ENCODE results near the gene TMEM250. TPM values are rescaled to one million over a fixed set of nuclear protein-coding genes. Genes with fewer than 3 reads are reported as not detected.

The TMEM250 gene
- total RNA-seq: 10 to 100 TPM; 23.1 to 23.5 TPM

- Mint-ChIP-seq H3K27me3 (ENCODE audit: low read depth) (no peaks in the 10 kb centered on the region), H3K4me3 (peak within 1 kb of the TSS; percentile 85 to 89), H3K4me1 (ENCODE audit: low read depth) (peaks cover 21% of the 10 kb centered on the region), H3K9me3 (no peaks in the 10 kb centered on the region), H3K27ac (peak within 1 kb of the TSS; percentile 50), H3K36me3 (ENCODE audit: insufficient read depth in 2 of 2) (peaks cover 0 to 4% of the 10 kb centered on the region in 2 donors)
- ATAC-seq (replicated peaks in 1 of 2): peak; percentile 89 to 91
- peak; percentile 98 for DNase-seq
Observed at GRCh38 chr9:136118320-136119060, at the start of gene TMEM250. TSS of gene TMEM250 (minus strand) at chr9:136118875. CDS start at chr9:136116900, 1,975 bp downstream.

GRCh38 chr9:136163248-136163850 lies 44.7 kb upstream of the TMEM250 start:
- DNase-seq (no peak), ATAC-seq (replicated peaks in 1 of 2) (no peak)
- peaks cover 0 to 1% of the 10 kb centered on the region in 2 donors for H3K9me3 Mint-ChIP-seq
- no peak overlapping the region for H3K27ac Mint-ChIP-seq
- peaks cover 0 to 1% of the 10 kb centered on the region in 2 donors for H3K36me3 Mint-ChIP-seq (ENCODE audit: insufficient read depth in 2 of 2)
- H3K4me3 Mint-ChIP-seq: no peak overlapping the region
- H3K27me3 Mint-ChIP-seq (ENCODE audit: low read depth): no peaks in the 10 kb centered on the region
- H3K4me1 Mint-ChIP-seq (ENCODE audit: low read depth): no peaks in the 10 kb centered on the region

GRCh38 chr9:136160995-136161610 lies 42.4 kb upstream of the TMEM250 start:
- H3K9me3 Mint-ChIP-seq: peaks cover 0 to 1% of the 10 kb centered on the region in 2 donors
- H3K27me3 Mint-ChIP-seq (ENCODE audit: low read depth): no peaks in the 10 kb centered on the region
- H3K4me3 Mint-ChIP-seq: no peak overlapping the region
- no peak overlapping the region for H3K27ac Mint-ChIP-seq
- ATAC-seq (replicated peaks in 1 of 2) (no peak), DNase-seq (no peak)
- H3K36me3 Mint-ChIP-seq (ENCODE audit: insufficient read depth in 2 of 2): peaks cover 0 to 1% of the 10 kb centered on the region in 2 donors
- H3K4me1 Mint-ChIP-seq (ENCODE audit: low read depth): no peaks in the 10 kb centered on the region

- peaks cover 0 to 1% of the 10 kb centered on the region in 2 donors for H3K36me3 Mint-ChIP-seq (ENCODE audit: insufficient read depth in 2 of 2)
- no peak for ATAC-seq (replicated peaks in 1 of 2)
- H3K27ac Mint-ChIP-seq: no peak overlapping the region
- DNase-seq: no peak
- H3K4me3 Mint-ChIP-seq: no peak overlapping the region
- H3K27me3 Mint-ChIP-seq (ENCODE audit: low read depth): no peaks in the 10 kb centered on the region
- H3K4me1 Mint-ChIP-seq (ENCODE audit: low read depth): no peaks in the 10 kb centered on the region
- H3K9me3 Mint-ChIP-seq: peaks cover 0 to 1% of the 10 kb centered on the region in 2 donors
Observed at GRCh38 chr9:136160381-136160841, 41.7 kb upstream of the TMEM250 start.

GRCh38 chr9:136159851-136160250 lies 41.2 kb upstream of the TMEM250 start:
- DNase-seq: no peak
- H3K4me3 Mint-ChIP-seq: no peak overlapping the region
- no peak overlapping the region for H3K27ac Mint-ChIP-seq
- H3K27me3 Mint-ChIP-seq (ENCODE audit: low read depth): no peaks in the 10 kb centered on the region
- ATAC-seq (replicated peaks in 1 of 2): no peak
- H3K4me1 Mint-ChIP-seq (ENCODE audit: low read depth): no peaks in the 10 kb centered on the region
- H3K36me3 Mint-ChIP-seq (ENCODE audit: insufficient read depth in 2 of 2): peaks cover 0 to 1% of the 10 kb centered on the region in 2 donors
- H3K9me3 Mint-ChIP-seq: peaks cover 0 to 1% of the 10 kb centered on the region in 2 donors

GRCh38 chr9:136157477-136158265 lies 39.0 kb upstream of the TMEM250 start:
- Mint-ChIP-seq H3K36me3 (ENCODE audit: insufficient read depth in 2 of 2) (no peaks in the 10 kb centered on the region), H3K27me3 (ENCODE audit: low read depth) (no peaks in the 10 kb centered on the region), H3K27ac (no peak overlapping the region), H3K4me3 (no peak overlapping the region), H3K9me3 (no peaks in the 10 kb centered on the region), H3K4me1 (ENCODE audit: low read depth) (no peaks in the 10 kb centered on the region)
- DNase-seq (no peak), ATAC-seq (replicated peaks in 1 of 2) (no peak)

GRCh38 chr9:136156209-136157120 lies 37.8 kb upstream of the TMEM250 start:
- Mint-ChIP-seq H3K27me3 (ENCODE audit: low read depth) (no peaks in the 10 kb centered on the region), H3K4me3 (no peak overlapping the region), H3K27ac (no peak overlapping the region), H3K4me1 (ENCODE audit: low read depth) (no peaks in the 10 kb centered on the region), H3K9me3 (no peaks in the 10 kb centered on the region), H3K36me3 (ENCODE audit: insufficient read depth in 2 of 2) (no peaks in the 10 kb centered on the region)
- ATAC-seq (replicated peaks in 1 of 2) (no peak), DNase-seq (no peak)

GRCh38 chr9:136155576-136155975 lies 36.9 kb upstream of the TMEM250 start:
- H3K36me3 Mint-ChIP-seq (ENCODE audit: insufficient read depth in 2 of 2): no peaks in the 10 kb centered on the region
- no peak for ATAC-seq (replicated peaks in 1 of 2)

GRCh38 chr9:136154943-136155342 lies 36.3 kb upstream of the TMEM250 start:
- DNase-seq: no peak
- H3K9me3 Mint-ChIP-seq: no peaks in the 10 kb centered on the region
- H3K36me3 Mint-ChIP-seq (ENCODE audit: insufficient read depth in 2 of 2): no peaks in the 10 kb centered on the region
- no peak overlapping the region for H3K4me3 Mint-ChIP-seq
- H3K27ac Mint-ChIP-seq: no peak overlapping the region
- no peaks in the 10 kb centered on the region for H3K27me3 Mint-ChIP-seq (ENCODE audit: low read depth)
- H3K4me1 Mint-ChIP-seq (ENCODE audit: low read depth): no peaks in the 10 kb centered on the region
- ATAC-seq (replicated peaks in 1 of 2): no peak

More at GRCh38 chr9:136155576-136155975, 36.9 kb upstream of the TMEM250 start:
- H3K27ac Mint-ChIP-seq: no peak overlapping the region
- no peaks in the 10 kb centered on the region for H3K9me3 Mint-ChIP-seq
- DNase-seq: no peak
- no peaks in the 10 kb centered on the region for H3K4me1 Mint-ChIP-seq (ENCODE audit: low read depth)
- H3K27me3 Mint-ChIP-seq (ENCODE audit: low read depth): no peaks in the 10 kb centered on the region
- H3K4me3 Mint-ChIP-seq: no peak overlapping the region

GRCh38 chr9:136153381-136154065 lies 34.8 kb upstream of the TMEM250 start:
- no peak for ATAC-seq (replicated peaks in 1 of 2)
- Mint-ChIP-seq H3K4me1 (ENCODE audit: low read depth) (no peaks in the 10 kb centered on the region), H3K4me3 (no peak overlapping the region)

GRCh38 chr9:136152931-136153330 lies 34.3 kb upstream of the TMEM250 start:
- Mint-ChIP-seq H3K4me1 (ENCODE audit: low read depth) (no peaks in the 10 kb centered on the region), H3K4me3 (no peak overlapping the region), H3K27me3 (ENCODE audit: low read depth) (no peaks in the 10 kb centered on the region), H3K9me3 (no peaks in the 10 kb centered on the region), H3K27ac (no peak overlapping the region), H3K36me3 (ENCODE audit: insufficient read depth in 2 of 2) (no peaks in the 10 kb centered on the region)
- ATAC-seq (replicated peaks in 1 of 2) (no peak), DNase-seq (no peak)

More at GRCh38 chr9:136153381-136154065, 34.8 kb upstream of the TMEM250 start:
- Mint-ChIP-seq H3K27me3 (ENCODE audit: low read depth) (no peaks in the 10 kb centered on the region), H3K27ac (no peak overlapping the region), H3K9me3 (no peaks in the 10 kb centered on the region), H3K36me3 (ENCODE audit: insufficient read depth in 2 of 2) (no peaks in the 10 kb centered on the region)
- DNase-seq: no peak

GRCh38 chr9:136152543-136152866 lies 33.8 kb upstream of the TMEM250 start:
- no peak overlapping the region for H3K27ac Mint-ChIP-seq
- no peaks in the 10 kb centered on the region for H3K4me1 Mint-ChIP-seq (ENCODE audit: low read depth)
- DNase-seq: no peak
- no peak for ATAC-seq (replicated peaks in 1 of 2)
- no peaks in the 10 kb centered on the region for H3K9me3 Mint-ChIP-seq
- no peaks in the 10 kb centered on the region for H3K36me3 Mint-ChIP-seq (ENCODE audit: insufficient read depth in 2 of 2)
- H3K27me3 Mint-ChIP-seq (ENCODE audit: low read depth): no peaks in the 10 kb centered on the region
- H3K4me3 Mint-ChIP-seq: no peak overlapping the region
